Measurements from ENCODE around the gene ABLIM1. TPM values are rescaled to one million over a fixed set of nuclear protein-coding genes. Genes with fewer than 3 reads are reported as not detected.

ABLIM1 gene
- total RNA-seq, 1 donor = 52.5 TPM

DNA sequence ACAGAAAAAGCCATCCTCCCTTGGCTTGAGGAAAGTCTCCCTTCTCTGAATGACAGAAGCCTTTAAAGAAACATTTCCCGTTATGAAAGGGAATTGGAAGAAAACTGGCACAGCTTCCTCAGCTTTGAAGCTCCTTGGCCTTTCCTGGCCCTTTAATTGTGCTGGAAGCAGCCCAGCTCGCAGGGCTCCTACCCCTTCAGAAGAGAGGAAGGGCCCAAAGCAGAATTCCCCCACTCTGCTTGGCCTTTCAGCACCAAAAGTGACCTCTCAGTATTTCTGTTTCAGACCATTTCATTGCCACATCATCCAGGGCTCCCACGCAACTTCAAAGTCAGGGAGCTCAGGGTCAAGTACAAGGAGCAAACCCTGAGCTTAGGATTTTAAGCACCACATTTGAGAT is 258.0 kb downstream of the ABLIM1 start:
- no peak for DNase-seq (ENCODE audit: low read depth in 2 of 3, low spot score in 2 of 3)

DNA sequence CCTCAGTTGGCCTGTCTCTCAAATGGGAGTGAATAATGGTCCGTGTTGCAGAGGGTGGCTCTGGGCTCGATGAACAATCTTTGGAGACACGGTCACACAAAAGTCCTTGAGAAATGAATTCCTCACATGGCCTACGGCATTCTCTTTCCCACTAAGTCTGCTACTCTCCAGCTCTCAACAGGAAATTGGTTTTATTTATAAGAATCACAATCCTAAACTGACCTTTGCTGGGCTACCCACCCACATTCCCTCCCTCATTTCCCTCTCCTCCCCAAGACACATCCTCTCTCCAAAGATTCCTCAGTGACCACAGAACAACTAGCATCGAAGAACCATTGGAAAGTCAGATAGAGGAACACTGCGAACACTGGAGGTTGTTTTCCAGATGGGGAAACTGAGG is 258.5 kb downstream of the ABLIM1 start:
- DNase-seq (ENCODE audit: low read depth in 2 of 3, low spot score in 2 of 3) = no peak

DNA sequence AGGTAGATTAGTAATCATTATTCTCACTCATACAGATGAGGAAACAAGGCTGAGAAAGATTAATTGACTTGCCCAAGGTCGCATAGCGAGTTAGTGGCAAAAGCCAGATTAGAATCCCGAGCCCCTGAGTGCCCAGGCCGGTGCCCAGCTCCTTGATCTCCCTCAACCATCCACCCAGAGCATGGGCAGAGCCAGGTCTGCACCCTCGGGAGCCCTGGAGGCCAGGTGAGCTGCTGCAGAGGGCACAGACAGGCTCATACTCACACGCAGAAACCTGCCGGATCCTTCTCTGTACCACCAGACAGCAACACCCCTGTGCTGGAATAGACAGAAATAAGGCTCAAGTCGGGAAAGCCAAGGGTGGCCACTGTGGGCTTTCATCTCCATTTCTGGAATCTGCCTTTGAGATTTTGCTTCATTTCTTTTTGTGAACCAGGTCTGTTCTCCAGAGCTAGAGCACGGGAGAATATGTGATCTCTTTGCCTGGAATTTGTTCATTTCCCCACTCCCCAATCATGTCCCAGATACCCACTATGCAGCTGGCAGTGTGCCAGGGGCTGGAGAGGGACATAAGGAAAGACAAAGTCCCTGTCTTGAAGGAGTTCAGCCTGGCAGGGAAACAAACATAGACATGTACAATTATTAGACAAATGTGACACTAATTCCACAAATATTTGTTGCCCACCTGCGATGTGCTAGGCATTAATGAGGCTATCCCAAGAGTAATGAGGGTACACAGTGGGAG is 259.3 kb downstream of the ABLIM1 start:
- no peak for DNase-seq (ENCODE audit: low read depth in 2 of 3, low spot score in 2 of 3)

DNA sequence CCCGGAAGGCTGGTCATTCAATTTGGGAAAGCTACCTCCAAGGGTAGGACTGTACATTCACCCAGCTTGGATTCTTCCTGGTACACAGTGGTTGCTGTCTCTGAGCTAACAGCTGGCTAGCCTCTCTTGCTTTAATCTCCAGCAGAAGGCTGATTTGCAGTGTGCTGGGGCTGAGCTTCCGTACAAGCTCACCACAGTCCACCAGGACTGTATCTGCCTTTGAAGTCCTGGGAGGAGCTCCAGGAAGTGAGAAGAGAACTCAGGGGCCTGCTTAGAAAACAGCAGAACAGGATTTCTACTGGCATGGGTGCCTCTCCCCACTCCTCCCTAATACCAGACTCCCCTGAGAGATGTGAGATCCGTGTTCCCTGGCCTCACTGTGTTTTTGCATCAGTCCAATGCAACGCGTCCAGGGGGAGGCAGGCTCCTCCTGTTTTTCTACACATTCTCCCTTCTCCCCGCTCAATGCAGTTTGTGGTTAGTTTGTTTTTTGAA is 260.4 kb downstream of the ABLIM1 start:
- DNase-seq (ENCODE audit: low read depth in 2 of 3, low spot score in 2 of 3) = no peak

DNA sequence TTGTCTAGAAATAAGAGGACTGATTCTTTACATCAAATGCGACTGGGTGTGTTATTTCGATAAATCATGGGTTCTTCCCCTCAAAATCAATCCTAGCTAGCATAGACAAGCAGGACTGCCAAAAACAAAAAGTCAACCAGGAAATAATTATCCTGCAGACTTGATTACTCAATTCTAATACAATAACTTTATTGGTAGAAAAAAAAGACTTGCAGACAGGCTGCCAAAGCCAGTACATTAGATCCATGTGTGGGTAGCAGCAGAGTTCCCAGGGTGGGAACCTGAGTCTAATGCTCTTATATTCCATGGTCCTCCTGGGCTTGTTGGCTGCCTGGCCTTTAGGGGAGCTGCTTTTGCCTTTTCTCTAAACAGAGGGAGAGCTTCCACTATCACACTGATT is 261.6 kb downstream of the ABLIM1 start:
- DNase-seq (ENCODE audit: low read depth in 2 of 3, low spot score in 2 of 3) = no peak

DNA sequence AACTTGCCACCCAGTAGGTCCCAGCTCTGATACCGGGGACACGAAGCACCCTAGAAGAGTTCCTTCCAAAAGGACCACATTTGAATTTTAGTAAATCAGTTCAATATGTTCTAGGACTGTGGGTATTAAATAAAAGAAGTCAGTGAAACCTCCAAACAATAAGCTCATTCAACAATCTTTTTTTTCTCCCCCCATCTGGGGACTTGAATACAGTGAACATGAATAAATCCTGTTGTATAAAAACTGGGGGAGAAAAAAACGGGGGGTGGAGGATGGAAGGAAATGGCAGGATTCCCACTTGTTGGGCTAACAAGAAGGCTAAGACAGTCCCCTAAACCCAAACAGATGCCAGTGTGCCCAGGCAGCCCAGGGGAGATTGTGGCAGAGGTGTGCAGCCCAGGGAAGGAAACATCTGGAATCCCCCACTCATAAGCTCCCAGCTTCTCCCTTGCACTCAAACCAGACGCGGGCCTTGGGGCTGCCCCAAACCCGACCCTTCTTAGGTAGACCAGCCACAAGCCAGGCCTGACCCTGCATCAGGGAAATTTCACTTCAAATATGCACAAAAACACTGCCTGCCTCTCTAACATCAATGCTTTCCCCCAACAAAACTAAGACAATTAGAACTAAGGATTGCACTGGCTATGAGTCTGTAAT is 262.6 kb downstream of the ABLIM1 start:
- DNase-seq (ENCODE audit: low read depth in 2 of 3, low spot score in 2 of 3) = no peak

DNA sequence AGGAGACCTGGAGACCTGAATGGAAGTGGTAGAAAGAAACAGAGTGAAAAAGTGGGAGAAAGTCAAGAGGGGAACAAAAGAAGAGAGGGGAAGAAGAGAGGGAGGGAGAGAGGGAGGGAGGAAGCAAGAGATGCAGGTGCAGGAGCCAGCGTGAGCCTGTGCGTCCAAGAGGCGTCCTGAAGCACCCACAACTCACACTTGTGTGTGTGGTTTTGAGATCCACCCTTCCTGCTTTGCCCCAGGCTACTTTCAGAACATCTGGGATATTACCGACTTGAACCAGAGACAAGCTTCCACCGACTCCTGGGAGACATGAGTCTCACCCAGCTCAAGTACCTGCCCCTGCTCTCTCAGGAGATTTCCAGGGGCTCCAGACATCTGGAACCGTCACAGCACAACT is 263.5 kb downstream of the ABLIM1 start:
- no peak for DNase-seq (ENCODE audit: low read depth in 2 of 3, low spot score in 2 of 3)

DNA sequence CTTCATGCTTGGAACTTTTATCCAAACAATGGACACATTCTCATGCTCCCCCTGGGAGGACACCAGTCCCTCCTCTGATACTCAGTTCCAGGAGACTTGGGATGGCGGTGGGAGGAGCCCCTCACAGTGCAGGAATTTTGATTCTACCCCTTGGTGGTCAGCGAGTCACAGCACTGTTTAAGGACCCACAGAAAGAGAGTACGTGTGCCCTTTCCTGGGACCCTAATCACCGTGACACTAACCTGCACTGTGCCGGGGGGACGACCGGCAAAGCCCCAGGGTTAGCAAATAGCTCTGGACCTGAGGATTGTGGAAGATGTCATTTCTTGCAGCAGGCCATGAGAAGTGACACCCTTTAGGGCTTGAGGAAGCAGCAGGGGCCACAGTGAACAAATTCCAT is 264.2 kb downstream of the ABLIM1 start:
- no peak for DNase-seq (ENCODE audit: low read depth in 2 of 3, low spot score in 2 of 3)

DNA sequence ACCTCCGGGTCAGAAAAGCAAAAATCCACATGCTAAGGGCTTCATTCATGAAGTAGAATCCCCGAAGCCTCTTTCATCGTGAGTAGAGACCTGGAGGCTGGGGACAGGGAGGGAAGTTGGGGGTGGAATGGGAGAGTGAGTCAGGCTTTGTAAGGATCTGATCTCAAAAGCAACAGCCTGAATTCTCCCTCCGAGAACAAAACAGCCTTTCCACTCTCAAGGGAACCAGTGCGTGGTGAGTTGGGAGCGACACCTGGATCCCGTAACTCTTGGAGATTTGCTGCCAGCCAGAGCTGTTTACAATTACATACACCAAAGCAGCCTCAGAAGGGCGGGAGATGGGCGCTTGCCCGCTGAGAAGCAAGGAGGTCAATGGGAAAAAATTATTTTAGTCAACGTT is 264.6 kb downstream of the ABLIM1 start:
- DNase-seq (ENCODE audit: low read depth in 2 of 3, low spot score in 2 of 3) = no peak

DNA sequence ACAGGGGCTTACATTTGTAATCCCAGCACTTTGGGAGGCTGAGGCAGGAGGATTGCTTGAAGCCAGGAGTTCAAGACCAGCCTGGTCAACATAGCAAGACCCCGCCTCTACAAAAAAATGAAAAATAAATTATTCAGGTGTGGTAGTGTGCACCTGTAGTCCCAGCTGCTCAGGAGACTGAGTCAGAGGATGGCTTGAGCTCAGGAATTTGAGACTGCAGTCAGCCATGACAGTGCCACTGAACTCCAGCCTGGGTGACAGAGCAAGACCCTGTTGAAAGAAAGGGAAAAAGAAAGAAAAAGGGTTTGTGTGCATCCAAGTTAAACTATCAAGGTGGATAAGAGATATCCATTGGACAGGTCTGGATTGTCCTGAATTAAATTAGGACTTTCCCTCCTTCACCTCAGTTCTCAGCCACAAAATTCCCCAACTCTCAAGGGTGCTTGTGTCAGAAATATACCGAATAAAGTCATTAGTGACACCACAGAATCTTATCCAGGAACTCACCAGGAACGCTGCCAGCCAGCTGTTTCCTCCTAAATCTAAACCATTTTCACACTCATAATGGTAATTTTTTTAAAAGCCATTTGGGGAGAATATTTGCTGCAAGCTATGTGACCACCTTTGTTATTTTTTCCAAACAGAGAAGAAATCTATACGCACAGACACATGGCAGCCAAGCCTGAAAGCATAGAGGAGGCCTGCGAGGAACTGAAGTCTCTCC is 265.8 kb downstream of the ABLIM1 start:
- peak in 2 of 3 donors; percentile 44 to 81 for DNase-seq (ENCODE audit: low read depth in 2 of 3, low spot score in 2 of 3)

DNA sequence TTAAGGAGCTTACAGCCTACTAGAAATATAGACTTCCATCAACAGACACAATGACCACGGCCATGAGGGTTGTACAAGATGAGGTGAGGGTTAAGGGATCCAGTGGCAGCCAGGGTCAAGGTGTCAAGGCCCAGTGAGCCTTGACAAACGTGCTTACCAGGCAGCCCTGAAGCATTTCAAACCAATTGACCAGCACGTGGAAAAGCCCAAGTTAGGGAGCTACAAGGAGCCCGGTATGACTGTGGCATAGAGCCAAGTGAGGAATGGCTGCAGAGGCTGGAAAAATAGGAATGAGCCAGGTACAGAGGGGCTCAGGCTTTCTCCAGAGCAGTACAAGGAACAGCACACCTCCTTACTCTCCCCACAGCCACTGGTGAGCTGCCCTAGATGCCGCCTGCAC is 266.5 kb downstream of the ABLIM1 start:
- DNase-seq (ENCODE audit: low read depth in 2 of 3, low spot score in 2 of 3) = no peak

DNA sequence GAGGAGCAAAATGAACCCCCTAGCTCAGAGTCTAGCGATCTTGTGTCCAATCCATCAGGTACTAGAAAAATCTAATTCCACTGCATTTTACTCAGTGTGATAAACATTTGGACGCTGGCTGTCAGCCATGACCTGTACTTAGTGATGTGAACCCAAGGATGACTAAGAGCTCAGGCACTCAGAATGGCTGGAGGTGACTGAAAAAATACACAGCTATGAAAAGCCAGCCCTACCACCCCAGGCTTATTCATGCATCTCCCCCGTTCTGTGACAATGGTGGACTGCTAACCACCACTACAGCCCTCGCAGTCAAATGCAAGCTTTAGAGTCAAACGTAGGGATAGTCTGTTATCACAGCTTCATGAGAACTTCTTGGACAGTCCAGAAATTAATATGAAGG is 268.6 kb downstream of the ABLIM1 start:
- no peak for DNase-seq (ENCODE audit: low read depth in 2 of 3, low spot score in 2 of 3)

DNA sequence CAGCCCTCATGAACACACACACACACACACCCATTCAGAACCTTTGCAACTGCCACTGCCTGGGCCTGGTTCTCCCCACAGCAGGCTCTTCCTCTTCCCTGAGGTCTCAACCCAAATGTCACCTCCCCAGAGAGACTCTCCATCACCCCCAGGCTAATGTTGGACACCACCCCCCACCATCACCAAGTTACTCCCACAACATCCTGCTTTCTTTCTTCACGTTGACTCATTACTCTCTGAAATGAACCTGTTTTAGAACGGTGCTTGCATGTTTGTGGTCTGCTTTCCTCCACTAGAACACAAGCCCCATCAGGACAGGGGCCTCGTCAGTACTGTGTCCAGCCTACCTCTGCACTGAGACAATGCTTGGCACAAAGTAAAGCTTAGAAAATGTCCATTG is 269.8 kb downstream of the ABLIM1 start:
- no peak for DNase-seq (ENCODE audit: low read depth in 2 of 3, low spot score in 2 of 3)

DNA sequence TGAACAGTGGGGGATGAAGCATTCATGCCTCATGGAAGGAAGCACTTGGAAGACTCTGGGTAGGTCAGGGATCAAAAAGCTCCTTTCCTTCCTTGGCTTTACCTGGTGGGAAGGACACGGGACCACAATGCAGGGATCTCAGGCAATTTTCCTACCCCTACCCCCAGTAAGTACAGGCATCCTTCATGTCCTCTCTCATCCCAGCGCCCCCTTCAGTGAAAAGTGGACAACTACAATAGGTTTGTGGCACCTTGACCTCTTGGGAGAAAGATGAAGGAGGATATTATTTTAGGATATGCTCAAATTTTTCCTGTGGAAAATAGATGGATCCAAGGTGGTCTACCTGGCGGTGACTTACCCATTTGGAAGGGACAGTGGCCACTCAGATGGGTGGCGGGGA is 270.3 kb downstream of the ABLIM1 start:
- DNase-seq (ENCODE audit: low read depth in 2 of 3, low spot score in 2 of 3) = no peak

DNA sequence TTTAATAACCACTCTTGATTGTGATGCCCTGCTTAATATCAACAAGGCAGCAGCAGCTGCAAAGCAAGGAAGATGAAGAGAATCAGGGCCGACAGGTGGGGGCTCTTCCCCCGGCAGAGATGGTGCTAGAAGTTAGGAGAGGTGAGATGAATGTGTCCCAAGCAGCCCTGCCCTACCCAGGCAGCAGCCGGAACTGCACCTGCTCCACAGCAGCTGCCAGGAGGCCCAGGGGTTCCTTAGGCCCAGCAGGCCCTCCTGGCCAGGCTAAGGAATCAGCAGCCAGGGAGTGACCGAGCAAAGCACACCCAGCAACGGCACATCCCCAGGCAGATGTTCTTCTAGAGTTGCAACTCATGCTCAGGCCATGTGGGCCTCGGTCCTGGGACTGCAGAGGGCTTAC is 271.6 kb downstream of the ABLIM1 start:
- no peak for DNase-seq (ENCODE audit: low read depth in 2 of 3, low spot score in 2 of 3)

DNA sequence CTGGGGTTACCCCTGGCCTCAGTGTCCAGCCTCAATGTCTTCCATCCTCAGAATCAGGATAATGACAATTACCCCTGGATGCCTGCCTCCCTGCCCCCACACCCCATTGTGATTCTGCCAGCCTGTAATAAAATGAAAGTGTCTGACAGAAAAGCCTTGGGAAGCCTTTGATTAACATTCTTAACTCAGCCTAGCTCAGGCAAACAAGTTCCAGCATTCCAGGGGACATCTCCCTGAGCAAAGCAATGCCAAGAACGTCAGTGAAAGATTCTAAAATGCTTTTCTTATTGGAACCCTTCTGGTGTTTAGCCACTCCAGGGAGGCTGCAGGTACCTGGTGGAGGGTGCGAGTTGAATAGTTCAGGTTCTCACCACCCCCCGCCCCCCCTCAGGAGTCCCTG is 272.5 kb downstream of the ABLIM1 start:
- DNase-seq (ENCODE audit: low read depth in 2 of 3, low spot score in 2 of 3) = no peak

DNA sequence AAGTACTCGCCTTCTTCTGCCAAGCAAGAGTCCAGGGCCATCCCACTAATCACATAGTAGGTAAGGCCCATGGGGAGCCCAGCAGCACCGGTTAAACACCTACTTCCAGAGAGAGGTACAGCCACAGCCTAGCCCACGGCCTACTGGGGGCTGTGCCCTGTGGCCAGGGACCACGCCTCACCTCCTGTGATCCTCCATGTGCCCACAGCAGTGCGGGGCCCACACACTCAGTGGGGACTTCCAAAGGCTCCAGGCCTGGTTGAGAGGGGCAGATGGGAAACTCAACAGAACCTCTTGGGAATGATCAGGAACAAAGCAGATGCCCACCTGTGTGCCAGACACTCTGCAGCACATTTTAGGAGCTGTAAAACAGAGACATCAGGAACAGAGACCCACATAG is 273.5 kb downstream of the ABLIM1 start:
- no peak for DNase-seq (ENCODE audit: low read depth in 2 of 3, low spot score in 2 of 3)

DNA sequence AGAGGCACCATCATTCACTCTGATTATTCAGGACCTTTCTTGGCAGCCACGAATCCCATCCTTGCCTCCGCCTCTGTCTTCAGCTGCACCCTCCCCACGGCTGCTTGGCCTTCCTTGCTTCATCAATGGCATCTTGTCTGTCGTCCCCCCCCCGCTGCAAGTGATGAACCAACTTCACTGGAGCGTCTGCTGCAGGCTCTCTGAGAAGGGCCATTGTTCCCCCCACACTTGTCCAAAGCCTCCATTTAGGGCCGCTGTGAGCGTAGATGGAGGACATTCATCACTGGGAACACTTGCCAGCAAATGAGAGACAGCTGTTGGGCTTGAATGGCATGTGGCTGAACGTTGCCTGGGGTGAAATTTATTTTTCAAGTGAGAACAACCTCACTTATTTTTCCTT is 273.9 kb downstream of the ABLIM1 start:
- DNase-seq (ENCODE audit: low read depth in 2 of 3, low spot score in 2 of 3) = no peak
